ENCODE results near the gene TLR8.

Gene TLR8

GRCh38 chrX:12950851-12951594, 44.6 kb downstream of the TLR8 start:
- Histone ChIP-seq H3K9ac (peak overlapping the region; percentile 59 to 82 (median 71)), H3K9me3 (replicated peaks in 1 of 11) (no peaks in the 10 kb centered on the region), H3K27me3 (peaks cover 0 to 16% (median 2%) of the 10 kb centered on the region in 11 experiments; a peak in 8 of 22 replicates), H3K4me3 (peak overlapping the region in 6 of 10 experiments; percentile 8 to 50 (median 33); a peak in 12 of 20 replicates), H3K27ac (peak overlapping the region; percentile 65 to 99 (median 81)), H3K36me3 (no peaks in the 10 kb centered on the region), H3K4me1 (peaks cover 84 to 100% (median 91%) of the 10 kb centered on the region in 10 experiments), H3K4me2 (peak overlapping the region; percentile 64 to 93 (median 82)), H4K20me1 (peaks cover 0 to 32% (median 4%) of the 10 kb centered on the region in 11 experiments; a peak in 7 of 22 replicates)
- TF ChIP-seq Cebpa-rat (IDR thresholded peaks at IDR 0.05): no peak

GRCh38 chrX:12951595-12951975, 45.2 kb downstream of the TLR8 start:
- Histone ChIP-seq H3K4me3 (peak overlapping the region in 4 of 10 experiments; percentile 8 to 50 (median 35); a peak in 3 of 20 replicates), H3K36me3 (no peaks in the 10 kb centered on the region)

GRCh38 chrX:12953420-12953819, 47.0 kb downstream of the TLR8 start:
- Histone ChIP-seq H4K20me1 (peaks cover 0 to 40% (median 4%) of the 10 kb centered on the region in 11 experiments; a peak in 7 of 22 replicates), H3K27me3 (peaks cover 0 to 11% (median 0%) of the 10 kb centered on the region in 11 experiments; a peak in 3 of 22 replicates), H3K4me2 (peak overlapping the region; percentile 85 to 97 (median 92); a peak in 21 of 22 replicates), H3K4me1 (peaks cover 92 to 100% (median 98%) of the 10 kb centered on the region in 10 experiments), H3K9ac (peak overlapping the region in 2 of 11 experiments; percentile 0 to 32; a peak in 1 of 22 replicates), H3K27ac (peak overlapping the region; percentile 78 to 99 (median 95); a peak in 21 of 22 replicates), H3K9me3 (replicated peaks in 1 of 11) (no peaks in the 10 kb centered on the region), H3K36me3 (no peaks in the 10 kb centered on the region), H3K4me3 (no peak overlapping the region)
- no peak for TF ChIP-seq Cebpa-rat (IDR thresholded peaks at IDR 0.05)

More at GRCh38 chrX:12951595-12951975, 45.2 kb downstream of the TLR8 start:
- Histone ChIP-seq H3K4me2 (peak overlapping the region; percentile 64 to 93 (median 82)), H4K20me1 (peaks cover 0 to 38% (median 4%) of the 10 kb centered on the region in 11 experiments; a peak in 7 of 22 replicates), H3K9ac (peak overlapping the region; percentile 59 to 82 (median 71); a peak in 21 of 22 replicates), H3K4me1 (peaks cover 89 to 100% (median 96%) of the 10 kb centered on the region in 10 experiments), H3K27ac (peak overlapping the region; percentile 65 to 99 (median 81); a peak in 21 of 22 replicates), H3K27me3 (peaks cover 0 to 13% (median 0%) of the 10 kb centered on the region in 11 experiments; a peak in 3 of 22 replicates), H3K9me3 (replicated peaks in 1 of 11) (no peaks in the 10 kb centered on the region)
- no peak for TF ChIP-seq Cebpa-rat (IDR thresholded peaks at IDR 0.05)

- H3K9me3 ChIP-seq (replicated peaks in 1 of 11): 0 out of 22 replicates have a peak, but pooled peaks cover 0 to under 1% (median 0%) of the 10 kb centered on the region in 11 experiments
- H4K20me1 ChIP-seq: peaks cover 0 to 31% (median under 1%) of the 10 kb centered on the region in 11 experiments; a peak in 7 of 22 replicates
- H3K4me1 ChIP-seq: peaks cover 89 to 98% (median 95%) of the 10 kb centered on the region in 10 experiments
- peak overlapping the region; percentile 85 to 97 (median 92) for H3K4me2 ChIP-seq
- H3K27me3 ChIP-seq: peaks cover 0 to 7% (median 0%) of the 10 kb centered on the region in 11 experiments; a peak in 3 of 22 replicates
- peak overlapping the region; percentile 75 to 94 (median 86) for H3K9ac ChIP-seq
- peak overlapping the region; percentile 78 to 99 (median 95) for H3K27ac ChIP-seq
- no peaks in the 10 kb centered on the region for H3K36me3 ChIP-seq
- peak overlapping the region in 8 of 10 experiments; percentile 41 to 62 (median 53); a peak in 15 of 20 replicates for H3K4me3 ChIP-seq
- no peak for TF ChIP-seq Cebpa-rat (IDR thresholded peaks at IDR 0.05)
Observed at GRCh38 chrX:12954376-12954775, 48.0 kb downstream of the TLR8 start.

- Histone ChIP-seq H3K9ac (peak overlapping the region; percentile 75 to 94 (median 86)), H3K4me1 (peaks cover 84 to 98% (median 95%) of the 10 kb centered on the region in 10 experiments), H3K9me3 (replicated peaks in 1 of 11) (0 out of 22 replicates have a peak, but pooled peaks cover 0 to 4% (median 0%) of the 10 kb centered on the region in 11 experiments), H4K20me1 (peaks cover 0 to 25% (median 0%) of the 10 kb centered on the region in 11 experiments; a peak in 7 of 22 replicates), H3K36me3 (no peaks in the 10 kb centered on the region), H3K27me3 (peaks cover 0 to 6% (median 0%) of the 10 kb centered on the region in 11 experiments; a peak in 1 of 22 replicates), H3K4me2 (peak overlapping the region; percentile 85 to 97 (median 92)), H3K27ac (peak overlapping the region; percentile 78 to 99 (median 95)), H3K4me3 (peak overlapping the region; percentile 27 to 62 (median 52); a peak in 18 of 20 replicates)
- no peak for TF ChIP-seq Cebpa-rat (IDR thresholded peaks at IDR 0.05)
Observed at GRCh38 chrX:12954981-12955380, 48.6 kb downstream of the TLR8 start.

GRCh38 chrX:12955882-12956703, 49.7 kb downstream of the TLR8 start:
- Histone ChIP-seq H3K27me3 (peaks cover 0 to 6% (median 0%) of the 10 kb centered on the region in 11 experiments; a peak in 1 of 22 replicates), H3K4me3 (peak overlapping the region; percentile 27 to 62 (median 52); a peak in 19 of 20 replicates), H4K20me1 (peaks cover 0 to 14% (median 0%) of the 10 kb centered on the region in 11 experiments; a peak in 3 of 22 replicates), H3K27ac (peak overlapping the region; percentile 78 to 99 (median 95)), H3K36me3 (no peaks in the 10 kb centered on the region), H3K9me3 (replicated peaks in 1 of 11) (peaks cover 0 to 11% (median 0%) of the 10 kb centered on the region in 11 experiments; a peak in 4 of 22 replicates), H3K4me2 (peak overlapping the region; percentile 85 to 97 (median 92)), H3K4me1 (peaks cover 73 to 98% (median 84%) of the 10 kb centered on the region in 10 experiments), H3K9ac (peak overlapping the region; percentile 75 to 94 (median 86))
- TF ChIP-seq Cebpa-rat (IDR thresholded peaks at IDR 0.05): peak in 8 of 11 experiments; percentile 15 to 74 (median 56); a peak in 11 of 22 replicates

- peak overlapping the region; percentile 75 to 94 (median 86) for H3K9ac ChIP-seq
- H3K36me3 ChIP-seq: no peaks in the 10 kb centered on the region
- H3K4me3 ChIP-seq: peak overlapping the region; percentile 27 to 62 (median 52); a peak in 17 of 20 replicates
- H3K4me1 ChIP-seq: peaks cover 65 to 98% (median 79%) of the 10 kb centered on the region in 10 experiments
- no peak for TF ChIP-seq Cebpa-rat (IDR thresholded peaks at IDR 0.05)
- peaks cover 0 to 20% (median 7%) of the 10 kb centered on the region in 11 experiments; a peak in 17 of 22 replicates for H3K9me3 ChIP-seq (replicated peaks in 1 of 11)
- peak overlapping the region; percentile 78 to 99 (median 95) for H3K27ac ChIP-seq
- H3K27me3 ChIP-seq: peaks cover 0 to 6% (median 0%) of the 10 kb centered on the region in 11 experiments; a peak in 1 of 22 replicates
- H3K4me2 ChIP-seq: peak overlapping the region; percentile 85 to 97 (median 92)
- H4K20me1 ChIP-seq: peaks cover 0 to 12% (median 0%) of the 10 kb centered on the region in 11 experiments; a peak in 2 of 22 replicates
Observed at GRCh38 chrX:12956704-12957534, 50.5 kb downstream of the TLR8 start.

Data from BLaER1 treated with 17β-estradiol and CSF1 and Interleukin-3, amounts not matched to agents 10 nM and 100 nM (cell line).